HUES64 (cell line): ENCODE measurements around the gene ADCY5.

Experiments used
- H3K27ac ChIP-seq: 2 replicates; pipeline ENCODE4 v1.7.0; 2013; ENCODE audit warnings: low read depth, low read length, inconsistent platforms
- H3K27me3 ChIP-seq: 2 replicates; pipeline ENCODE4 v1.6.1; 2013; ENCODE audit warnings: mild to moderate bottlenecking, low read length; ENCODE audit not compliant: insufficient read depth
- H3K36me3 ChIP-seq: 2 replicates; pipeline ENCODE4 v1.6.1; 2013; ENCODE audit warnings: mild to moderate bottlenecking, low read length; ENCODE audit not compliant: insufficient read depth
- H3K4me1 ChIP-seq: 2 replicates; pipeline ENCODE4 v1.6.1; 2013; ENCODE audit warnings: mild to moderate bottlenecking, low read length, moderate library complexity; ENCODE audit not compliant: insufficient read depth
- H3K4me3 ChIP-seq: 2 replicates; pipeline ENCODE4 v1.5.1; 2013; ENCODE audit warnings: mild to moderate bottlenecking, low read length, moderate library complexity
- H3K9ac ChIP-seq: 2 replicates; pipeline ENCODE4 v1.6.1; 2013; ENCODE audit warnings: mild to moderate bottlenecking, low read depth, low read length
- H3K9me3 ChIP-seq: 2 replicates; pipeline ENCODE4 v1.6.1; 2013; ENCODE audit warnings: low read depth, low read length; ENCODE audit not compliant: insufficient read depth
- WGBS: fragments of 150-250, 120-280 bp; methylation state at CpG from one replicate; pipeline ENCODE4 v1.1.7; 2013; ENCODE audit warnings: missing lambda C conversion rate; 5-methylcytosine and 5-hydroxymethylcytosine counted together

ADCY5 gene

GRCh38 chr3:123317716-123318115 is 131.2 kb downstream of the ADCY5 start:
- H3K4me3 ChIP-seq: no peak overlapping the region
- no peak overlapping the region for H3K27ac ChIP-seq
- 95% methylated on average over 14 of the region's 14 CpGs for WGBS
- no peaks in the 10 kb centered on the region for H3K27me3 ChIP-seq
- H3K9me3 ChIP-seq: no peaks in the 10 kb centered on the region
- peaks cover 43% of the 10 kb centered on the region for H3K4me1 ChIP-seq
- no peak overlapping the region for H3K9ac ChIP-seq
- H3K36me3 ChIP-seq: no peaks in the 10 kb centered on the region

GRCh38 chr3:123315271-123315595 is 133.7 kb downstream of the ADCY5 start:
- Histone ChIP-seq H3K27ac (peak overlapping the region; percentile 88), H3K4me3 (no peak overlapping the region), H3K9ac (peak overlapping the region; percentile 53), H3K36me3 (no peaks in the 10 kb centered on the region), H3K4me1 (peaks cover 61% of the 10 kb centered on the region), H3K9me3 (no peaks in the 10 kb centered on the region), H3K27me3 (no peaks in the 10 kb centered on the region)
- WGBS: 19% methylated on average over 4 of the region's 4 CpGs

GRCh38 chr3:123314359-123315270 is 134.3 kb downstream of the ADCY5 start:
- Histone ChIP-seq H3K27me3 (no peaks in the 10 kb centered on the region), H3K36me3 (no peaks in the 10 kb centered on the region), H3K4me3 (peak overlapping the region; percentile 24), H3K9me3 (no peaks in the 10 kb centered on the region), H3K27ac (peak overlapping the region; percentile 88), H3K4me1 (peaks cover 55% of the 10 kb centered on the region), H3K9ac (peak overlapping the region; percentile 53)
- 27% methylated on average over 14 of the region's 14 CpGs for WGBS

- peak overlapping the region; percentile 88 for H3K27ac ChIP-seq
- WGBS: 91% methylated on average over 5 of the region's 5 CpGs
- no peaks in the 10 kb centered on the region for H3K9me3 ChIP-seq
- peak overlapping the region; percentile 24 for H3K4me3 ChIP-seq
- H3K9ac ChIP-seq: peak overlapping the region; percentile 23
- peaks cover 51% of the 10 kb centered on the region for H3K4me1 ChIP-seq
- H3K27me3 ChIP-seq: no peaks in the 10 kb centered on the region
- no peaks in the 10 kb centered on the region for H3K36me3 ChIP-seq
These were observed 135.0 kb downstream of the ADCY5 start for GRCh38 chr3:123313889-123314288.

- 92% methylated on average over 16 of the region's 16 CpGs for WGBS
- Histone ChIP-seq H3K36me3 (no peaks in the 10 kb centered on the region), H3K4me1 (peaks cover 51% of the 10 kb centered on the region), H3K27me3 (no peaks in the 10 kb centered on the region), H3K27ac (no peak overlapping the region), H3K4me3 (no peak overlapping the region), H3K9me3 (no peaks in the 10 kb centered on the region), H3K9ac (no peak overlapping the region)
These were observed 136.3 kb downstream of the ADCY5 start for GRCh38 chr3:123312331-123313265.

- 71% methylated on average over 9 of the region's 9 CpGs for WGBS
- H3K36me3 ChIP-seq: no peaks in the 10 kb centered on the region
- H3K4me3 ChIP-seq: no peak overlapping the region
- H3K9ac ChIP-seq: no peak overlapping the region
- no peak overlapping the region for H3K27ac ChIP-seq
- no peaks in the 10 kb centered on the region for H3K27me3 ChIP-seq
- H3K4me1 ChIP-seq: peaks cover 43% of the 10 kb centered on the region
- H3K9me3 ChIP-seq: no peaks in the 10 kb centered on the region
These were observed 137.7 kb downstream of the ADCY5 start for GRCh38 chr3:123311201-123311600.

- Histone ChIP-seq H3K4me1 (peaks cover 38% of the 10 kb centered on the region), H3K4me3 (no peak overlapping the region), H3K9me3 (no peaks in the 10 kb centered on the region), H3K36me3 (no peaks in the 10 kb centered on the region), H3K27ac (no peak overlapping the region), H3K9ac (no peak overlapping the region), H3K27me3 (no peaks in the 10 kb centered on the region)
- 78% methylated on average over 6 of the region's 6 CpGs for WGBS
These were observed 138.1 kb downstream of the ADCY5 start for GRCh38 chr3:123310741-123311140.

GRCh38 chr3:123310186-123310585 is 138.7 kb downstream of the ADCY5 start:
- H3K9me3 ChIP-seq: no peaks in the 10 kb centered on the region
- H3K36me3 ChIP-seq: no peaks in the 10 kb centered on the region
- no peaks in the 10 kb centered on the region for H3K27me3 ChIP-seq
- 91% methylated on average over 8 of the region's 8 CpGs for WGBS
- H3K4me1 ChIP-seq: peaks cover 34% of the 10 kb centered on the region
- no peak overlapping the region for H3K27ac ChIP-seq
- H3K4me3 ChIP-seq: no peak overlapping the region
- H3K9ac ChIP-seq: no peak overlapping the region

- no peaks in the 10 kb centered on the region for H3K9me3 ChIP-seq
- no peaks in the 10 kb centered on the region for H3K27me3 ChIP-seq
- peaks cover 16% of the 10 kb centered on the region for H3K4me1 ChIP-seq
- H3K4me3 ChIP-seq: no peak overlapping the region
- peaks cover 3% of the 10 kb centered on the region; the same call in 1 of the 2 replicates for H3K36me3 ChIP-seq
- WGBS: 88% methylated on average over 5 of the region's 5 CpGs
- H3K27ac ChIP-seq: no peak overlapping the region
- H3K9ac ChIP-seq: no peak overlapping the region
These were observed 141.8 kb downstream of the ADCY5 start for GRCh38 chr3:123307064-123307463.

- no peak overlapping the region for H3K27ac ChIP-seq
- H3K9ac ChIP-seq: no peak overlapping the region
- WGBS: 91% methylated on average over 2 of the region's 2 CpGs
- no peaks in the 10 kb centered on the region; the same call in 1 of the 2 replicates for H3K4me1 ChIP-seq
- H3K27me3 ChIP-seq: no peaks in the 10 kb centered on the region
- H3K9me3 ChIP-seq: no peaks in the 10 kb centered on the region
- H3K4me3 ChIP-seq: no peak overlapping the region
- peaks cover 3% of the 10 kb centered on the region; the same call in 1 of the 2 replicates for H3K36me3 ChIP-seq
These were observed 143.7 kb downstream of the ADCY5 start for GRCh38 chr3:123305192-123305591.

GRCh38 chr3:123303976-123304560 is 144.8 kb downstream of the ADCY5 start:
- H3K4me3 ChIP-seq: no peak overlapping the region
- H3K9ac ChIP-seq: no peak overlapping the region
- H3K27ac ChIP-seq: no peak overlapping the region
- peaks cover 3% of the 10 kb centered on the region; the same call in 1 of the 2 replicates for H3K36me3 ChIP-seq
- no peaks in the 10 kb centered on the region for H3K27me3 ChIP-seq
- H3K9me3 ChIP-seq: no peaks in the 10 kb centered on the region
- WGBS: 93% methylated on average over 15 of the region's 15 CpGs
- no peaks in the 10 kb centered on the region; the same call in 1 of the 2 replicates for H3K4me1 ChIP-seq
